GM23338 (cell line): Measurements from ENCODE around the gene GPR158. TPM values are rescaled to one million over a fixed set of nuclear protein-coding genes. Genes with fewer than 3 reads are reported as not detected.

Source experiments
- ATAC-seq: fragments of 200-7000 bp; cut with Tn5 transposase; 3 replicates; pipeline ENCODE4 v1.9.1; 2020
- DNase-seq: peaks from one replicate; pipeline ENCODE4 v3.0.0-alpha.2; 2015; ENCODE audit warnings: low spot score
- H2AFZ ChIP-seq: fragments of 200-600 bp; sonication (generic); 2 replicates; pipeline ENCODE4 v1.8.0; 2016; ENCODE audit warnings: antibody characterized with exemption, mild to moderate bottlenecking, moderate library complexity
- H3F3A ChIP-seq: fragments of 200-600 bp; sonication (generic); replicated peaks from 2 replicates; pipeline ENCODE4 v1.8.0; 2017; ENCODE audit warnings: antibody characterized with exemption, mixed run types, low read depth
- H3K27ac ChIP-seq: fragments of 200-600 bp; sonication (generic); 2 replicates; pipeline ENCODE4 v1.6.1; 2016; ENCODE audit warnings: low read depth
- H3K27me3 ChIP-seq: fragments of 200-600 bp; sonication (generic); 2 replicates; pipeline ENCODE4 v1.8.0; 2016; ENCODE audit warnings: mild to moderate bottlenecking, mixed run types, moderate library complexity; ENCODE audit not compliant: insufficient read depth
- H3K36me3 ChIP-seq: fragments of 200-600 bp; sonication (generic); 2 replicates; pipeline ENCODE4 v1.8.0; 2016; ENCODE audit warnings: mild to moderate bottlenecking; ENCODE audit not compliant: insufficient read depth
- H3K4me1 ChIP-seq: fragments of 200-600 bp; sonication (generic); 2 replicates; pipeline ENCODE4 v1.8.0; 2016; ENCODE audit warnings: mild to moderate bottlenecking, moderate library complexity; ENCODE audit not compliant: insufficient read depth
- H3K4me2 ChIP-seq: fragments of 200-600 bp; sonication (generic); 2 replicates; pipeline ENCODE4 v1.7.1; 2017; ENCODE audit warnings: mixed run types
- H3K4me3 ChIP-seq: fragments of 200-600 bp; sonication (generic); 2 replicates; pipeline ENCODE4 v1.6.1; 2016; ENCODE audit warnings: mixed run types
- H3K79me2 ChIP-seq: fragments of 200-600 bp; sonication (generic); replicated peaks from 2 replicates; pipeline ENCODE4 v1.8.0; 2017; ENCODE audit warnings: mild to moderate bottlenecking; ENCODE audit not compliant: insufficient read depth
- H3K9me2 ChIP-seq: fragments of 200-600 bp; sonication (generic); 2 replicates; pipeline ENCODE4 v1.8.0; 2017; ENCODE audit not compliant: insufficient read depth
- H4K20me1 ChIP-seq: fragments of 200-600 bp; sonication (generic); replicated peaks from 2 replicates; pipeline ENCODE4 v1.8.0; 2017; ENCODE audit warnings: mild to moderate bottlenecking; ENCODE audit not compliant: insufficient read depth
- H3K27ac Mint-ChIP-seq: 2 replicates; pipeline ENCODE4 v1.8.0; 2020; ENCODE audit warnings: inconsistent platforms, mild to moderate bottlenecking, moderate library complexity, mixed read lengths
- H3K27me3 Mint-ChIP-seq: 3 replicates; pipeline ENCODE4 v1.8.0; 2022; ENCODE audit warnings: low read depth, mild to moderate bottlenecking, moderate library complexity, mixed read lengths, inconsistent platforms; ENCODE audit not compliant: insufficient read depth, poor library complexity
- H3K36me3 Mint-ChIP-seq: 3 replicates; pipeline ENCODE4 v1.8.0; 2021; ENCODE audit warnings: low read depth, mild to moderate bottlenecking, inconsistent platforms, moderate library complexity, mixed read lengths
- H3K4me1 Mint-ChIP-seq: 3 replicates; pipeline ENCODE4 v1.8.0; 2020; ENCODE audit warnings: mild to moderate bottlenecking, inconsistent platforms, mixed read lengths
- H3K4me3 Mint-ChIP-seq: 3 replicates; pipeline ENCODE4 v1.8.0; 2021; ENCODE audit warnings: moderate library complexity, mild to moderate bottlenecking, inconsistent platforms, mixed read lengths
- H3K9me3 Mint-ChIP-seq: 3 replicates; pipeline ENCODE4 v1.8.0; 2020; ENCODE audit warnings: moderate library complexity, mild to moderate bottlenecking, inconsistent platforms, mixed read lengths
- CREB1 ChIP-seq: fragments of 250-450 bp; sonication (Bioruptor Pico); IDR thresholded peaks from 2 replicates; pipeline ENCODE4 v1.5.0; 2020; ENCODE audit warnings: low read depth, mild to moderate bottlenecking, moderate library complexity
- CTCF ChIP-seq, 2 experiments: fragments of 200-600 bp in 1 of 2; sonication (generic) in 1 of 2; conservative IDR thresholded peaks; 2 replicates each; pipeline versions ENCODE4 v1.5.1 to v1.6.1; 2016 to 2017; ENCODE audit warnings: antibody characterized with exemption in 2 of 2, low read depth in 2 of 2, mild to moderate bottlenecking in 2 of 2, moderate library complexity in 1 of 2
- ETS1 ChIP-seq: IDR thresholded peaks from 2 replicates; pipeline ENCODE4 v1.6.1; 2016; ENCODE audit warnings: antibody characterized with exemption
- EZH2 ChIP-seq: fragments of 200-600 bp; sonication (generic); IDR thresholded peaks from one replicate; pipeline ENCODE4 v1.8.0; 2017; ENCODE audit warnings: antibody characterized with exemption, mild to moderate bottlenecking, low read depth; ENCODE audit not compliant: unreplicated experiment
- JUNB ChIP-seq: IDR thresholded peaks from one replicate; pipeline ENCODE4 v1.6.1; 2016; ENCODE audit warnings: antibody characterized with exemption; ENCODE audit not compliant: unreplicated experiment
- NANOG ChIP-seq: IDR thresholded peaks from 2 replicates; pipeline ENCODE4 v1.6.1; 2016; ENCODE audit warnings: antibody characterized with exemption, borderline replicate concordance
- POLR2AphosphoS5 ChIP-seq: IDR thresholded peaks from 2 replicates; pipeline ENCODE4 v1.6.1; 2016; ENCODE audit warnings: antibody characterized with exemption, low read depth
- REST ChIP-seq: IDR thresholded peaks from one replicate; pipeline ENCODE4 v1.6.1; 2018; ENCODE audit warnings: antibody characterized with exemption; ENCODE audit not compliant: unreplicated experiment
- STAT1 ChIP-seq: IDR thresholded peaks from one replicate; pipeline ENCODE4 v1.6.1; 2016; ENCODE audit warnings: antibody characterized with exemption; ENCODE audit not compliant: unreplicated experiment
- ZNF114 ChIP-seq: fragments of 250-450 bp; sonication (Bioruptor Pico); IDR thresholded peaks from 2 replicates; pipeline ENCODE4 v1.5.0; 2020; ENCODE audit warnings: mild to moderate bottlenecking, moderate library complexity
- ZNF331 ChIP-seq: fragments of 250-450 bp; sonication (Bioruptor Pico); IDR thresholded peaks from 2 replicates; pipeline ENCODE4 v1.5.0; 2020; ENCODE audit warnings: low read depth, mild to moderate bottlenecking, moderate library complexity
- polyA plus RNA-seq: library from polyadenylated mRNA; unstranded; fragments of >200 nt; fragmentation: Nextera tagmentation; extraction: Ambion mirVana; gene quantifications from 2 replicates; pipeline ENCODE4 v1.2.1, GENCODE V29; 2016
- total RNA-seq: library from RNA; depleted of rRNA; stranded (reverse); fragments of >200 nt; shearing (Covaris generic); gene quantifications from 2 replicates; pipeline ENCODE4 v1.2.3, GENCODE V29; 2014

GPR158 gene
- total and polyA plus RNA-seq, 2 experiments from 2014 or later, result 0.13 to 1.5 TPM

- Mint-ChIP-seq H3K9me3 (peaks cover 3% of the 10 kb centered on the region; the same call in 2 of the 3 replicates), H3K4me1 (peaks cover 5% of the 10 kb centered on the region; the same call in 2 of the 3 replicates), H3K27ac (no peak overlapping the region), H3K36me3 (peaks cover 2% of the 10 kb centered on the region; the same call in 1 of the 3 replicates), H3K4me3 (no peak overlapping the region), H3K27me3 (peaks cover 4% of the 10 kb centered on the region)
- Histone ChIP-seq H3K4me3 (no peak overlapping the region), H3K36me3 (no peaks in the 10 kb centered on the region), H3F3A (no peaks in the 10 kb centered on the region), H3K9me2 (no peaks in the 10 kb centered on the region), H3K27ac (no peak overlapping the region), H4K20me1 (no peaks in the 10 kb centered on the region), H3K4me1 (0 out of 2 replicates have a peak, but pooled peaks cover 4% of the 10 kb centered on the region), H3K27me3 (no peaks in the 10 kb centered on the region), H3K4me2 (no peak overlapping the region), H3K79me2 (no peaks in the 10 kb centered on the region), H2AFZ (no peak overlapping the region)
- TF ChIP-seq ETS1, result no peak
- no peak for TF ChIP-seq ZNF331
- no peak for TF ChIP-seq STAT1
- no peak for TF ChIP-seq CREB1 (CRISPR knock-in tag)
- no peak for TF ChIP-seq POLR2AphosphoS5
- TF ChIP-seq JUNB, result no peak
- TF ChIP-seq CTCF (conservative IDR thresholded peaks at IDR 0.05; ENCODE audit: low read depth in 2 of 2), result no peak
- no peak for ATAC-seq
- no peak for DNase-seq
These were observed 269.5 kb downstream of the GPR158 start for GRCh38 chr10:25444266-25444665.

GRCh38 chr10:25451401-25451800 is 276.6 kb downstream of the GPR158 start:
- Histone ChIP-seq H3K79me2 (no peaks in the 10 kb centered on the region), H3K27me3 (no peaks in the 10 kb centered on the region), H3F3A (no peaks in the 10 kb centered on the region), H4K20me1 (no peaks in the 10 kb centered on the region), H3K9me2 (no peaks in the 10 kb centered on the region), H3K4me3 (no peak overlapping the region), H3K27ac (no peak overlapping the region), H2AFZ (no peak overlapping the region), H3K4me1 (peaks cover 20% of the 10 kb centered on the region), H3K4me2 (no peak overlapping the region), H3K36me3 (peaks cover 8% of the 10 kb centered on the region; the same call in 1 of the 2 replicates)
- Mint-ChIP-seq H3K9me3 (peaks cover 14% of the 10 kb centered on the region), H3K27ac (no peak overlapping the region), H3K4me3 (no peak overlapping the region), H3K36me3 (peaks cover 12% of the 10 kb centered on the region; the same call in 2 of the 3 replicates), H3K27me3 (peaks cover 2% of the 10 kb centered on the region), H3K4me1 (peaks cover 23% of the 10 kb centered on the region)
- DNase-seq, result no peak
- ATAC-seq, result no peak
- TF ChIP-seq NANOG, result no peak
- TF ChIP-seq JUNB, result no peak
- TF ChIP-seq ETS1, result no peak
- TF ChIP-seq EZH2, result no peak
- TF ChIP-seq REST, result no peak
- TF ChIP-seq CTCF (conservative IDR thresholded peaks at IDR 0.05; ENCODE audit: low read depth in 2 of 2), result no peak
- no peak for TF ChIP-seq ZNF114 (CRISPR knock-in tag)
- TF ChIP-seq POLR2AphosphoS5, result no peak
- TF ChIP-seq ZNF331, result no peak
- TF ChIP-seq STAT1, result no peak
